ENCODE measurements around the gene SPON1. TPM values are rescaled to one million over a fixed set of nuclear protein-coding genes. Genes with fewer than 3 reads are reported as not detected.
"Not testable (repeated sequence)": the region's sequence is repeated elsewhere in the genome, so short reads cannot be mapped to it uniquely, and the experiment has no call there.

Gene SPON1
- total RNA-seq, 4 donors from 2014 or later: 42.6 to 74.0 (median 56.1) TPM

GRCh38 chr11:14029971-14030920, 67.7 kb downstream of the SPON1 start:
- WGBS, 2 donors (ENCODE audit: low coverage in 1 of 2): 34 to 40% methylated on average over 7 to 13 of the region's 13 CpGs
- no peaks in the 10 kb centered on the region for H3K36me3 ChIP-seq
- no peaks in the 10 kb centered on the region for H3K9me3 ChIP-seq
- TF ChIP-seq EP300 (IDR thresholded peaks at IDR 0.05; ENCODE audit: low read depth) (no peak), POLR2AphosphoS5 (IDR thresholded peaks at IDR 0.05) (no peak), POLR2A (IDR thresholded peaks at IDR 0.05) (no peak), CTCF (IDR thresholded peaks at IDR 0.05) (no peak)
- intact Hi-C loops (cut with DNase I; ENCODE audit: low total_unique reads): no loop called here
- no peak overlapping the region for H3K4me3 ChIP-seq
- H3K27me3 ChIP-seq: no peaks in the 10 kb centered on the region
- H3K4me1 ChIP-seq: peaks cover 9 to 36% (median 17%) of the 10 kb centered on the region in 4 donors
- in situ Hi-C loops (cut with MboI; ENCODE audit: low pct_ligation_motif_present in 1 of 4, low pct_unique_long_range_greater_than_20kb in 1 of 4, low sequenced_read_pairs in 3 of 4): no loop called here
- peak overlapping the region; percentile 53 to 67 (median 60) for H3K27ac ChIP-seq
- DNase-seq: peak; percentile 50

GRCh38 chr11:14035526-14035925, 73.0 kb downstream of the SPON1 start:
- WGBS, 2 donors (ENCODE audit: low coverage in 1 of 2): 78% methylated on average over 2 of the region's 2 CpGs; no CpG with 5 or more reads in 1 of the 2 donors
- H3K27me3 ChIP-seq; H3K36me3 ChIP-seq; DNase-seq; in situ Hi-C loops (cut with MboI; ENCODE audit: low pct_ligation_motif_present in 1 of 4, low pct_unique_long_range_greater_than_20kb in 1 of 4, low sequenced_read_pairs in 3 of 4); intact Hi-C loops (cut with DNase I; ENCODE audit: low total_unique reads); H3K4me3 ChIP-seq; H3K9me3 ChIP-seq: not testable (repeated sequence)
- Histone ChIP-seq H3K4me1 (peaks cover 0 to 18% (median 0%) of the 10 kb centered on the region in 4 donors), H3K27ac (peak overlapping the region in 1 of 4 donors; percentile 34)

- in situ Hi-C loops (cut with MboI; ENCODE audit: low pct_ligation_motif_present in 1 of 4, low pct_unique_long_range_greater_than_20kb in 1 of 4, low sequenced_read_pairs in 3 of 4): no loop called here
- WGBS, 2 donors (ENCODE audit: low coverage in 1 of 2): 41 to 49% methylated on average over 3 of the region's 3 CpGs
Observed at GRCh38 chr11:14036469-14036868, 73.9 kb downstream of the SPON1 start.

GRCh38 chr11:14041040-14041439, 78.5 kb downstream of the SPON1 start:
- DNase-seq: no peak
- H3K27me3 ChIP-seq: no peaks in the 10 kb centered on the region
- H3K27ac ChIP-seq: no peak overlapping the region
- no peaks in the 10 kb centered on the region for H3K9me3 ChIP-seq
- no peaks in the 10 kb centered on the region for H3K36me3 ChIP-seq
- peaks cover 0 to 7% (median 0%) of the 10 kb centered on the region in 4 donors for H3K4me1 ChIP-seq
- no peak overlapping the region for H3K4me3 ChIP-seq
- in situ Hi-C loops (cut with MboI; ENCODE audit: low pct_ligation_motif_present in 1 of 4, low pct_unique_long_range_greater_than_20kb in 1 of 4, low sequenced_read_pairs in 3 of 4) (no loop called here), intact Hi-C loops (cut with DNase I; ENCODE audit: low total_unique reads) (no loop called here)
- 61 to 74% methylated on average over 3 to 4 of the region's 4 CpGs for WGBS, 2 donors (ENCODE audit: low coverage in 1 of 2)
- TF ChIP-seq CTCF (IDR thresholded peaks at IDR 0.05) (peak; percentile 23 to 52 (median 37)), EP300 (IDR thresholded peaks at IDR 0.05; ENCODE audit: low read depth) (no peak)

More at GRCh38 chr11:14036469-14036868, 73.9 kb downstream of the SPON1 start:
- Histone ChIP-seq H3K36me3 (no peaks in the 10 kb centered on the region), H3K9me3 (no peaks in the 10 kb centered on the region), H3K27ac (peak overlapping the region in 1 of 4 donors; percentile 34), H3K27me3 (no peaks in the 10 kb centered on the region), H3K4me3 (no peak overlapping the region), H3K4me1 (peaks cover 0 to 16% (median 0%) of the 10 kb centered on the region in 4 donors)
- no peak for TF ChIP-seq CTCF (IDR thresholded peaks at IDR 0.05)
- intact Hi-C loops (cut with DNase I; ENCODE audit: low total_unique reads): no loop called here
- DNase-seq: no peak

Measured in transverse colon (tissue), 4 donors.